ENCODE results near the gene ACOX1. TPM values are rescaled to one million over a fixed set of nuclear protein-coding genes. Genes with fewer than 3 reads are reported as not detected.

The ACOX1 gene
- total and polyA plus RNA-seq, 2 of the 13 experiments (the other 11 are each of a cell fraction or from before 2014, with no cell fraction given): 86.4 to 120 TPM

DNA sequence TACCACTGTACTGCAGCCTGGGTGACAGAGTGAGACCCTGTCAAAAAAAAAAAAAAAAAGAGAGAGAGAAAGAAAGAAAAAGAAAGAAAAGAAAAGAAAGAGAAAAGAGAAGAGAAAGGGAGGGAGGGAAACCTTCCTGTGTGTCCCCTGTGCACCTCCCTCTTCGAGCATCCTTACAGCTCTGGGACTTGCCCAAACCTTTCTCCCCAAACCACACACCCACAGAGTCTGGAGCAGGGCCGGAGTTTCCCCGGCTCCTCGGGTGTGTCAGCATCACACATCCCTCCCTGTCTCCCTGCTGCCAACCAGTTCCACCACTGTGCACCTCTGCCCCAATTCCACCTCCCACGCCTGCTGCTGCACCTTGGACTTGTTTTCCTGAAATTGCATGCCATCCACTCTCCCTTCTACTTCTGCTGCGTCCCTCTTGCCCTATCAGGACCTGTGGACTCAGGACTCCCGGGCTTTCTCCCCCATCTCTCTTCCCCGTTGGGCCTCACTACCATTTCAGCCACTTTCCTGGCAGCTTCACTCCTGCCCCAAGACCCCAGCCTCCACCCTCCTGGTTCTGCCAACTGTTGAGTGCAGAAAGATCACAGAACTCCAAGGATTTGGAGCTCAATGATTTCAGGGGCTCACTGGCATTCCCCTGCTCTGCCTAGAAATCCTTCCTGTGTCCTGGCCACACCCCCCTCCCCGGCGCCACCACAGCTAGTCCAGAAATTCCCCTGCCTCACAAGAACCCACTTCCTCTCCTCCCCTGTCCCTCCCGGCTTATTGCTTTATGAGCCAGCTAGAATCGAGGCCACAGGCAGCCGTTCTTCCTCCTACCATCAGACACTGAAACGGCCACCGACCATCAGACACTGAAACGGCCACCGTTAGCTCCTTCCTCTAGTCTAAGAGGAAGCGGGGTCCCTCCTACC, 18.0 kb upstream of the ACOX1 start (continued):
- TF ChIP-seq, protein P1, sequence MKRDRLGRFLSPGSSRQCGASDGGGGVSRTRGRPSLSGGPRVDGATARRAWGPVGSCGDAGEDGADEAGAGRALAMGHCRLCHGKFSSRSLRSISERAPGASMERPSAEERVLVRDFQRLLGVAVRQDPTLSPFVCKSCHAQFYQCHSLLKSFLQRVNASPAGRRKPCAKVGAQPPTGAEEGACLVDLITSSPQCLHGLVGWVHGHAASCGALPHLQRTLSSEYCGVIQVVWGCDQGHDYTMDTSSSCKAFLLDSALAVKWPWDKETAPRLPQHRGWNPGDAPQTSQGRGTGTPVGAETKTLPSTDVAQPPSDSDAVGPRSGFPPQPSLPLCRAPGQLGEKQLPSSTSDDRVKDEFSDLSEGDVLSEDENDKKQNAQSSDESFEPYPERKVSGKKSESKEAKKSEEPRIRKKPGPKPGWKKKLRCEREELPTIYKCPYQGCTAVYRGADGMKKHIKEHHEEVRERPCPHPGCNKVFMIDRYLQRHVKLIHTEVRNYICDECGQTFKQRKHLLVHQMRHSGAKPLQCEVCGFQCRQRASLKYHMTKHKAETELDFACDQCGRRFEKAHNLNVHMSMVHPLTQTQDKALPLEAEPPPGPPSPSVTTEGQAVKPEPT (CRISPR knock-in tag; IDR thresholded peaks at IDR 0.05; ENCODE audit: low read depth): no peak
- TF ChIP-seq ZNF263 (CRISPR knock-in tag; IDR thresholded peaks at IDR 0.05) (peak; percentile 58), FOSL2 (CRISPR knock-in tag; IDR thresholded peaks at IDR 0.05) (peak; percentile 45; the same call in 1 of the 2 replicates), RELA (CRISPR knock-in tag; IDR thresholded peaks at IDR 0.05) (peak; percentile 82), NKX3-1 (CRISPR knock-in tag; IDR thresholded peaks at IDR 0.05) (0 out of 2 replicates have a peak, but pooled peaks have one; percentile 29), ZNF788 (CRISPR knock-in tag; IDR thresholded peaks at IDR 0.05; ENCODE audit: borderline replicate concordance) (peak; percentile 90), ZNF430 (CRISPR knock-in tag; IDR thresholded peaks at IDR 0.05) (peak; percentile 97), THAP7 (CRISPR knock-in tag; IDR thresholded peaks at IDR 0.05) (peak; percentile 71), MEIS1 (CRISPR knock-in tag; IDR thresholded peaks at IDR 0.05; ENCODE audit: borderline replicate concordance) (peak; percentile 66; the same call in 1 of the 2 replicates), ZFP37 (CRISPR knock-in tag; IDR thresholded peaks at IDR 0.05; ENCODE audit: borderline replicate concordance) (peak; percentile 90; the same call in 1 of the 2 replicates), ZBTB21 (CRISPR knock-in tag; IDR thresholded peaks at IDR 0.05) (no peak), E2F1 (CRISPR knock-in tag; IDR thresholded peaks at IDR 0.05) (peak; percentile 71; the same call in 1 of the 2 replicates)
- TF ChIP-seq, protein P2, sequence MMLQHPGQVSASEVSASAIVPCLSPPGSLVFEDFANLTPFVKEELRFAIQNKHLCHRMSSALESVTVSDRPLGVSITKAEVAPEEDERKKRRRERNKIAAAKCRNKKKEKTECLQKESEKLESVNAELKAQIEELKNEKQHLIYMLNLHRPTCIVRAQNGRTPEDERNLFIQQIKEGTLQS (CRISPR knock-in tag; IDR thresholded peaks at IDR 0.05): peak; percentile 40; the same call in 1 of the 2 replicates
- TF ChIP-seq, protein P3, sequence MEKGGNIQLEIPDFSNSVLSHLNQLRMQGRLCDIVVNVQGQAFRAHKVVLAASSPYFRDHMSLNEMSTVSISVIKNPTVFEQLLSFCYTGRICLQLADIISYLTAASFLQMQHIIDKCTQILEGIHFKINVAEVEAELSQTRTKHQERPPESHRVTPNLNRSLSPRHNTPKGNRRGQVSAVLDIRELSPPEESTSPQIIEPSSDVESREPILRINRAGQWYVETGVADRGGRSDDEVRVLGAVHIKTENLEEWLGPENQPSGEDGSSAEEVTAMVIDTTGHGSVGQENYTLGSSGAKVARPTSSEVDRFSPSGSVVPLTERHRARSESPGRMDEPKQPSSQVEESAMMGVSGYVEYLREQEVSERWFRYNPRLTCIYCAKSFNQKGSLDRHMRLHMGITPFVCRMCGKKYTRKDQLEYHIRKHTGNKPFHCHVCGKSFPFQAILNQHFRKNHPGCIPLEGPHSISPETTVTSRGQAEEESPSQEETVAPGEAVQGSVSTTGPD (CRISPR knock-in tag; IDR thresholded peaks at IDR 0.05): peak; percentile 11; the same call in 1 of the 2 replicates
- TF ChIP-seq, protein P4, sequence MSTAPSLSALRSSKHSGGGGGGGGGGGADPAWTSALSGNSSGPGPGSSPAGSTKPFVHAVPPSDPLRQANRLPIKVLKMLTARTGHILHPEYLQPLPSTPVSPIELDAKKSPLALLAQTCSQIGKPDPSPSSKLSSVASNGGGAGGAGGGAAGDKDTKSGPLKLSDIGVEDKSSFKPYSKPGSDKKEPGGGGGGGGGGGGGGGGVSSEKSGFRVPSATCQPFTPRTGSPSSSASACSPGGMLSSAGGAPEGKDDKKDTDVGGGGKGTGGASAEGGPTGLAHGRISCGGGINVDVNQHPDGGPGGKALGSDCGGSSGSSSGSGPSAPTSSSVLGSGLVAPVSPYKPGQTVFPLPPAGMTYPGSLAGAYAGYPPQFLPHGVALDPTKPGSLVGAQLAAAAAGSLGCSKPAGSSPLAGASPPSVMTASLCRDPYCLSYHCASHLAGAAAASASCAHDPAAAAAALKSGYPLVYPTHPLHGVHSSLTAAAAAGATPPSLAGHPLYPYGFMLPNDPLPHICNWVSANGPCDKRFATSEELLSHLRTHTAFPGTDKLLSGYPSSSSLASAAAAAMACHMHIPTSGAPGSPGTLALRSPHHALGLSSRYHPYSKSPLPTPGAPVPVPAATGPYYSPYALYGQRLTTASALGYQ (CRISPR knock-in tag; IDR thresholded peaks at IDR 0.05): peak; percentile 64; the same call in 1 of the 2 replicates
- TF ChIP-seq, protein P5, sequence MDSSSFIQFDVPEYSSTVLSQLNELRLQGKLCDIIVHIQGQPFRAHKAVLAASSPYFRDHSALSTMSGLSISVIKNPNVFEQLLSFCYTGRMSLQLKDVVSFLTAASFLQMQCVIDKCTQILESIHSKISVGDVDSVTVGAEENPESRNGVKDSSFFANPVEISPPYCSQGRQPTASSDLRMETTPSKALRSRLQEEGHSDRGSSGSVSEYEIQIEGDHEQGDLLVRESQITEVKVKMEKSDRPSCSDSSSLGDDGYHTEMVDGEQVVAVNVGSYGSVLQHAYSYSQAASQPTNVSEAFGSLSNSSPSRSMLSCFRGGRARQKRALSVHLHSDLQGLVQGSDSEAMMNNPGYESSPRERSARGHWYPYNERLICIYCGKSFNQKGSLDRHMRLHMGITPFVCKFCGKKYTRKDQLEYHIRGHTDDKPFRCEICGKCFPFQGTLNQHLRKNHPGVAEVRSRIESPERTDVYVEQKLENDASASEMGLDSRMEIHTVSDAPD (CRISPR knock-in tag; IDR thresholded peaks at IDR 0.05): 0 out of 2 replicates have a peak, but pooled peaks have one; percentile 51
- TF ChIP-seq, protein P6, sequence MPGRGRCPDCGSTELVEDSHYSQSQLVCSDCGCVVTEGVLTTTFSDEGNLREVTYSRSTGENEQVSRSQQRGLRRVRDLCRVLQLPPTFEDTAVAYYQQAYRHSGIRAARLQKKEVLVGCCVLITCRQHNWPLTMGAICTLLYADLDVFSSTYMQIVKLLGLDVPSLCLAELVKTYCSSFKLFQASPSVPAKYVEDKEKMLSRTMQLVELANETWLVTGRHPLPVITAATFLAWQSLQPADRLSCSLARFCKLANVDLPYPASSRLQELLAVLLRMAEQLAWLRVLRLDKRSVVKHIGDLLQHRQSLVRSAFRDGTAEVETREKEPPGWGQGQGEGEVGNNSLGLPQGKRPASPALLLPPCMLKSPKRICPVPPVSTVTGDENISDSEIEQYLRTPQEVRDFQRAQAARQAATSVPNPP (CRISPR knock-in tag; IDR thresholded peaks at IDR 0.05): no peak
